ENCODE results near the gene ADGRB3. TPM values are rescaled to one million over a fixed set of nuclear protein-coding genes. Genes with fewer than 3 reads are reported as not detected.

Gene ADGRB3
- polyA plus RNA-seq, 1 of the 3 experiments (the other 2 are of a cell fraction), result 0.12 TPM

DNA sequence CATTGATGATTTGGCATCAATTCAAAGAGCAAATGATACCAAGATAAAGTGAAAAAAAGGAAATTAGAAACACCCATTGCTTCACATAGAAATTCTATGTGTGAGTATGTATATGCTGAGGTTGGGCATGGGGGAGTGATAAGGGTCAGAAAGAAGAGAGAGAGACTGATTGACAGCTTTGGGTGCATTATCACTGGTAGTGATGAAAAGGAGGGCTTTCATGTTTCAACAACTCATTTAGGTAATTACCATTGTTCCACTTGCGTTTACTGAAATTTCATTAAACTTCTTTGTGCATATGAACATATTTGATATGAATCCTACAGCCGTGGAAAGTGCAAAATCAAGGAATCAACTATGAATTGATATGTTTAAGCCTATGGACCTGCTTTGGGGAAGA is 84.7 kb downstream of the ADGRB3 start:
- Histone ChIP-seq H3K4me1 (ENCODE audit: control insufficient read depth in 1 of 2, insufficient read depth in 2 of 2, low read depth in 1 of 2, low read length in 1 of 2) (peaks cover 0 to 5% of the 10 kb centered on the region in 2 experiments; a peak in 3 of 4 replicates), H3K9me3 (no peaks in the 10 kb centered on the region), H3K27me3 (ENCODE audit: insufficient read depth) (no peaks in the 10 kb centered on the region), H3F3A (replicated peaks; ENCODE audit: insufficient read depth) (no peaks in the 10 kb centered on the region), H3K9me2 (no peaks in the 10 kb centered on the region), H4K20me1 (ENCODE audit: insufficient read depth) (no peaks in the 10 kb centered on the region), H3K36me3 (replicated peaks in 1 of 2; ENCODE audit: control insufficient read depth in 1 of 2, insufficient read depth in 2 of 2, low read length in 1 of 2) (no peaks in the 10 kb centered on the region), H3K9ac (no peak overlapping the region), H3K79me2 (ENCODE audit: insufficient read depth) (no peaks in the 10 kb centered on the region), H3K27ac (ENCODE audit: low read depth in 2 of 2, low read length in 1 of 2) (no peak overlapping the region; a peak in 1 of 4 replicates), H3K4me2 (no peak overlapping the region), H2AFZ (ENCODE audit: low read depth) (no peak overlapping the region), H3K4me3 (ENCODE audit: low read depth in 2 of 2, low read length in 1 of 2) (no peak overlapping the region)
- DNase-seq, result no peak
- 39% methylated on average over 2 of the region's 2 CpGs for WGBS (ENCODE audit: low lambda C conversion rate)
- TF ChIP-seq PBX3 (IDR thresholded peaks at IDR 0.05), result no peak
- ChIA-PET CTCF (no interaction called here), POLR2A (no interaction called here)

DNA sequence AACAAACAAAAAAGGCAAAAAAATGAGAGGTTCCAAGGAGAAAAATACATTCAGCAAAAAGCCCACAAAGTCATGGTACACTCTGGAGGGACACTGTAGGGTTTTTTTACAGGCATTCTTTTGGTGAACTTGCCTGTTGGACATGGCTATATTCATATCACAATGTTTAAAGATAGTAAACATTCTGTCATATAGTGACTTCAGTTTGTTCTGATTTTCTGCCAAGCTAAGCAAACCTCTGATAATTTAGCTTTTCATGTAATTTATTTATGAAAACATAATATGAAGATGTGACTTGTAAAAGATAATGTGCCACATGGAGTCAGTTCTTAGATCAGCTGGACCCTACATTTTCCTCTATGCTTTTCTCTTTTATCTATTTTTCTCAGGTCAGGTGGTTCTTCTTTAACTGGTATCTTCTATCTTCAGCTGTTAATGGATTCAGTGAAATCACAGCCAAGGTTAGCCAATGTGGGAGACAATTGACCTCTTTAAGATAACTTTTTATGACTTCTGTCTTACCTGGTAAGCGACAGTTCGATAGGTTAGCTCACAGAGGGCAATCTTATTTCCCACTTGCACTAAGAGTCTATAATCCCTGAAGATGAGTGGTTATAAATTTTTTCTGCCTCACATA is 87.9 kb downstream of the ADGRB3 start:
- Histone ChIP-seq H3K4me2 (no peak overlapping the region), H3K9me2 (no peaks in the 10 kb centered on the region), H3K4me1 (ENCODE audit: control insufficient read depth in 1 of 2, insufficient read depth in 2 of 2, low read depth in 1 of 2, low read length in 1 of 2) (peaks cover 0 to 17% of the 10 kb centered on the region in 2 experiments; a peak in 3 of 4 replicates), H3K36me3 (replicated peaks in 1 of 2; ENCODE audit: control insufficient read depth in 1 of 2, insufficient read depth in 2 of 2, low read length in 1 of 2) (no peaks in the 10 kb centered on the region), H4K20me1 (ENCODE audit: insufficient read depth) (no peaks in the 10 kb centered on the region), H3K27me3 (ENCODE audit: insufficient read depth) (no peaks in the 10 kb centered on the region), H3K9ac (no peak overlapping the region), H3K9me3 (no peaks in the 10 kb centered on the region), H3K27ac (ENCODE audit: low read depth in 2 of 2, low read length in 1 of 2) (peak overlapping the region in 1 of 2 experiments; percentile 77; a peak in 2 of 4 replicates), H2AFZ (ENCODE audit: low read depth) (no peak overlapping the region), H3K79me2 (ENCODE audit: insufficient read depth) (no peaks in the 10 kb centered on the region), H3K4me3 (ENCODE audit: low read depth in 2 of 2, low read length in 1 of 2) (no peak overlapping the region), H3F3A (replicated peaks; ENCODE audit: insufficient read depth) (no peaks in the 10 kb centered on the region)
- POLR2A ChIA-PET, result no interaction called here
- TF ChIP-seq TAF1 (IDR thresholded peaks at IDR 0.05; ENCODE audit: borderline replicate concordance, low read depth, low read length), result no peak
- no peak for TF ChIP-seq EZH2phosphoT487 (IDR thresholded peaks at IDR 0.05; ENCODE audit: borderline replicate concordance, low read depth)
- TF ChIP-seq RAD21 (IDR thresholded peaks at IDR 0.05; ENCODE audit: low read length), result no peak
- TF ChIP-seq RFX5 (IDR thresholded peaks at IDR 0.05; ENCODE audit: low read length), result no peak
- TF ChIP-seq SMC3 (IDR thresholded peaks at IDR 0.05; ENCODE audit: low read depth, low read length), result no peak
- TF ChIP-seq YY1 (IDR thresholded peaks at IDR 0.05; ENCODE audit: low read depth), result no peak
- TF ChIP-seq FOXM1 (IDR thresholded peaks at IDR 0.05; ENCODE audit: low read depth), result no peak
- TF ChIP-seq CHD2 (IDR thresholded peaks at IDR 0.05; ENCODE audit: low read length, partially characterized antibody), result no peak
- TF ChIP-seq USF2 (IDR thresholded peaks at IDR 0.05; ENCODE audit: borderline replicate concordance, low read depth, low read length), result no peak
- no peak for TF ChIP-seq MEF2A (IDR thresholded peaks at IDR 0.05; ENCODE audit: borderline replicate concordance, low read depth)
- TF ChIP-seq FOSL2 (IDR thresholded peaks at IDR 0.05; ENCODE audit: borderline replicate concordance, low read depth), result no peak
- no peak for TF ChIP-seq ELF1 (IDR thresholded peaks at IDR 0.05)
- TF ChIP-seq CTCF (IDR thresholded peaks at IDR 0.05), result no peak
- TF ChIP-seq, protein P1, sequence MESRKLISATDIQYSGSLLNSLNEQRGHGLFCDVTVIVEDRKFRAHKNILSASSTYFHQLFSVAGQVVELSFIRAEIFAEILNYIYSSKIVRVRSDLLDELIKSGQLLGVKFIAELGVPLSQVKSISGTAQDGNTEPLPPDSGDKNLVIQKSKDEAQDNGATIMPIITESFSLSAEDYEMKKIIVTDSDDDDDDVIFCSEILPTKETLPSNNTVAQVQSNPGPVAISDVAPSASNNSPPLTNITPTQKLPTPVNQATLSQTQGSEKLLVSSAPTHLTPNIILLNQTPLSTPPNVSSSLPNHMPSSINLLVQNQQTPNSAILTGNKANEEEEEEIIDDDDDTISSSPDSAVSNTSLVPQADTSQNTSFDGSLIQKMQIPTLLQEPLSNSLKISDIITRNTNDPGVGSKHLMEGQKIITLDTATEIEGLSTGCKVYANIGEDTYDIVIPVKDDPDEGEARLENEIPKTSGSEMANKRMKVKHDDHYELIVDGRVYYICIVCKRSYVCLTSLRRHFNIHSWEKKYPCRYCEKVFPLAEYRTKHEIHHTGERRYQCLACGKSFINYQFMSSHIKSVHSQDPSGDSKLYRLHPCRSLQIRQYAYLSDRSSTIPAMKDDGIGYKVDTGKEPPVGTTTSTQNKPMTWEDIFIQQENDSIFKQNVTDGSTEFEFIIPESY (IDR thresholded peaks at IDR 0.05; ENCODE audit: borderline replicate concordance, low read depth), result no peak
- TF ChIP-seq PBX3 (IDR thresholded peaks at IDR 0.05), result no peak
- TF ChIP-seq, protein P2, sequence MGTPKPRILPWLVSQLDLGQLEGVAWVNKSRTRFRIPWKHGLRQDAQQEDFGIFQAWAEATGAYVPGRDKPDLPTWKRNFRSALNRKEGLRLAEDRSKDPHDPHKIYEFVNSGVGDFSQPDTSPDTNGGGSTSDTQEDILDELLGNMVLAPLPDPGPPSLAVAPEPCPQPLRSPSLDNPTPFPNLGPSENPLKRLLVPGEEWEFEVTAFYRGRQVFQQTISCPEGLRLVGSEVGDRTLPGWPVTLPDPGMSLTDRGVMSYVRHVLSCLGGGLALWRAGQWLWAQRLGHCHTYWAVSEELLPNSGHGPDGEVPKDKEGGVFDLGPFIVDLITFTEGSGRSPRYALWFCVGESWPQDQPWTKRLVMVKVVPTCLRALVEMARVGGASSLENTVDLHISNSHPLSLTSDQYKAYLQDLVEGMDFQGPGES (IDR thresholded peaks at IDR 0.05; ENCODE audit: low read depth, low read length), result no peak
- CTCF ChIA-PET, result no interaction called here
- WGBS (ENCODE audit: low lambda C conversion rate), result 54% methylated on average over 2 of the region's 2 CpGs
- no peak for DNase-seq
